ENCODE data around the gene KSR2. TPM values are rescaled to one million over a fixed set of nuclear protein-coding genes. Genes with fewer than 3 reads are reported as not detected.

The KSR2 gene
- total and polyA plus RNA-seq, 2 of the 13 experiments (the other 11 are each of a cell fraction or from before 2014, with no cell fraction given), result 0.02 TPM; not detected in 1

DNA sequence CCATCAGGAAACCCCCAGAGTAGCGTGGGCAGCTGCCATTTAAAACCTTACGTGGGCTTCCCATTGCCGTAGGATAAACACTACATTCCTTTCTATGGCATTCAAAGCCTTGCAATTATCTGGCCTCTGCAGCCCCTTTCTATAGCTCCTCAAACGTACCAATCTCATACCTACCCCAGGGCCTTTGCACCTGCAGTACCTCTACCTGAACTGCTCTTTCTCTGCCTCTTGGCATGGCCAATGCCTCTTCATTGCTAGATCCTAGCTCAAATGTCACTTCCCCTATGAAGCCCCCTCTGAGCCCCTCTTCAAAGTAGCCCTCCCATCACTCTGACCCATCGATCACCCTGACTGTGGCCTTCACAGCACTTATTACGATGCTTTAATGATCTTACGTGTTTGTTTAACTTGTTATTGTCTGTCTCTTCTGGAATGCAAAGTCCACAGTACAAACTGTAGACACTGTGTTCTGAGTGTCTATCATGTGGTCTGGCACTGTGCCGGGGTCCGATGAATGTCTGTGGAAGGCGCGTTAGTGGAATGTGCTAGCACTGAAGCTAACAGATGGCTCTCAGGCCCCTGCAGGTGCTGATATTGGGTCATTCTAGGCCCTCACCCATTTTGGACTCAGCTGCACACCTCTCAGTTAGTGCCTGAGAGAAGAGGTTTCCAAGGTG, 450.1 kb downstream of the KSR2 start (continued):
- TF ChIP-seq ZNF850 (CRISPR knock-in tag; conservative IDR thresholded peaks at IDR 0.05), result no peak
- TF ChIP-seq, protein P1, sequence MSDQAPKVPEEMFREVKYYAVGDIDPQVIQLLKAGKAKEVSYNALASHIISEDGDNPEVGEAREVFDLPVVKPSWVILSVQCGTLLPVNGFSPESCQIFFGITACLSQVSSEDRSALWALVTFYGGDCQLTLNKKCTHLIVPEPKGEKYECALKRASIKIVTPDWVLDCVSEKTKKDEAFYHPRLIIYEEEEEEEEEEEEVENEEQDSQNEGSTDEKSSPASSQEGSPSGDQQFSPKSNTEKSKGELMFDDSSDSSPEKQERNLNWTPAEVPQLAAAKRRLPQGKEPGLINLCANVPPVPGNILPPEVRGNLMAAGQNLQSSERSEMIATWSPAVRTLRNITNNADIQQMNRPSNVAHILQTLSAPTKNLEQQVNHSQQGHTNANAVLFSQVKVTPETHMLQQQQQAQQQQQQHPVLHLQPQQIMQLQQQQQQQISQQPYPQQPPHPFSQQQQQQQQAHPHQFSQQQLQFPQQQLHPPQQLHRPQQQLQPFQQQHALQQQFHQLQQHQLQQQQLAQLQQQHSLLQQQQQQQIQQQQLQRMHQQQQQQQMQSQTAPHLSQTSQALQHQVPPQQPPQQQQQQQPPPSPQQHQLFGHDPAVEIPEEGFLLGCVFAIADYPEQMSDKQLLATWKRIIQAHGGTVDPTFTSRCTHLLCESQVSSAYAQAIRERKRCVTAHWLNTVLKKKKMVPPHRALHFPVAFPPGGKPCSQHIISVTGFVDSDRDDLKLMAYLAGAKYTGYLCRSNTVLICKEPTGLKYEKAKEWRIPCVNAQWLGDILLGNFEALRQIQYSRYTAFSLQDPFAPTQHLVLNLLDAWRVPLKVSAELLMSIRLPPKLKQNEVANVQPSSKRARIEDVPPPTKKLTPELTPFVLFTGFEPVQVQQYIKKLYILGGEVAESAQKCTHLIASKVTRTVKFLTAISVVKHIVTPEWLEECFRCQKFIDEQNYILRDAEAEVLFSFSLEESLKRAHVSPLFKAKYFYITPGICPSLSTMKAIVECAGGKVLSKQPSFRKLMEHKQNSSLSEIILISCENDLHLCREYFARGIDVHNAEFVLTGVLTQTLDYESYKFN (CRISPR knock-in tag; conservative IDR thresholded peaks at IDR 0.05), result peak; percentile 80
- no peak for TF ChIP-seq ZNF33A (CRISPR knock-in tag; IDR thresholded peaks at IDR 0.05; ENCODE audit: borderline replicate concordance)
- peak; percentile 46; the same call in 1 of the 2 replicates for TF ChIP-seq MIER3 (CRISPR knock-in tag; IDR thresholded peaks at IDR 0.05; ENCODE audit: borderline replicate concordance)
- TF ChIP-seq, protein P2, sequence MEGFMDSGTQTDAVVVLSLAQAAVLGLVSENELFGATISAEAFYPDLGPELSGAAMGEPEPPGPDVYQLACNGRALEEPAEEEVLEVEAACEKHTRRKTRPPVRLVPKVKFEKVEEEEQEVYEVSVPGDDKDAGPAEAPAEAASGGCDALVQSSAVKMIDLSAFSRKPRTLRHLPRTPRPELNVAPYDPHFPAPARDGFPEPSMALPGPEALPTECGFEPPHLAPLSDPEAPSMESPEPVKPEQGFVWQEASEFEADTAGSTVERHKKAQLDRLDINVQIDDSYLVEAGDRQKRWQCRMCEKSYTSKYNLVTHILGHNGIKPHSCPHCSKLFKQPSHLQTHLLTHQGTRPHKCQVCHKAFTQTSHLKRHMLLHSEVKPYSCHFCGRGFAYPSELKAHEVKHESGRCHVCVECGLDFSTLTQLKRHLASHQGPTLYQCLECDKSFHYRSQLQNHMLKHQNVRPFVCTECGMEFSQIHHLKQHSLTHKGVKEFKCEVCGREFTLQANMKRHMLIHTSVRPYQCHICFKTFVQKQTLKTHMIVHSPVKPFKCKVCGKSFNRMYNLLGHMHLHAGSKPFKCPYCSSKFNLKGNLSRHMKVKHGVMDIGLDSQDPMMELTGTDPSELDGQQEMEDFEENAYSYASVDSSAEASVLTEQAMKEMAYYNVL (CRISPR knock-in tag; IDR thresholded peaks at IDR 0.05; ENCODE audit: borderline replicate concordance), result no peak
- TF ChIP-seq ZNF839 (CRISPR knock-in tag; IDR thresholded peaks at IDR 0.05; ENCODE audit: borderline replicate concordance), result no peak
- TF ChIP-seq TFE3 (CRISPR knock-in tag; IDR thresholded peaks at IDR 0.05), result peak; percentile 90
- TF ChIP-seq ZIK1 (CRISPR knock-in tag; IDR thresholded peaks at IDR 0.05; ENCODE audit: borderline replicate concordance, low read depth), result no peak
- TF ChIP-seq SP140L (CRISPR knock-in tag; IDR thresholded peaks at IDR 0.05; ENCODE audit: borderline replicate concordance), result no peak
- no peak for TF ChIP-seq PCBP2 (optimal IDR thresholded peaks at IDR 0.05; ENCODE audit: low read depth, low read length, poor library complexity, severe bottlenecking)
- TF ChIP-seq CC2D1A (CRISPR knock-in tag; IDR thresholded peaks at IDR 0.05), result no peak
- TF ChIP-seq, protein P3, sequence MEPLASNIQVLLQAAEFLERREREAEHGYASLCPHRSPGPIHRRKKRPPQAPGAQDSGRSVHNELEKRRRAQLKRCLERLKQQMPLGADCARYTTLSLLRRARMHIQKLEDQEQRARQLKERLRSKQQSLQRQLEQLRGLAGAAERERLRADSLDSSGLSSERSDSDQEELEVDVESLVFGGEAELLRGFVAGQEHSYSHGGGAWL (CRISPR knock-in tag; IDR thresholded peaks at IDR 0.05), result no peak
- no peak for TF ChIP-seq ZMYM4 (CRISPR knock-in tag; IDR thresholded peaks at IDR 0.05)
- TF ChIP-seq ZSCAN12 (CRISPR knock-in tag; IDR thresholded peaks at IDR 0.05), result no peak
- no peak for TF ChIP-seq NR3C1 (CRISPR knock-in tag; IDR thresholded peaks at IDR 0.05)
- no peak for TF ChIP-seq ZNF552 (CRISPR knock-in tag; IDR thresholded peaks at IDR 0.05; ENCODE audit: borderline replicate concordance)
- no peak for TF ChIP-seq ZNF432 (CRISPR knock-in tag; IDR thresholded peaks at IDR 0.05; ENCODE audit: borderline replicate concordance)
- TF ChIP-seq, protein P4, sequence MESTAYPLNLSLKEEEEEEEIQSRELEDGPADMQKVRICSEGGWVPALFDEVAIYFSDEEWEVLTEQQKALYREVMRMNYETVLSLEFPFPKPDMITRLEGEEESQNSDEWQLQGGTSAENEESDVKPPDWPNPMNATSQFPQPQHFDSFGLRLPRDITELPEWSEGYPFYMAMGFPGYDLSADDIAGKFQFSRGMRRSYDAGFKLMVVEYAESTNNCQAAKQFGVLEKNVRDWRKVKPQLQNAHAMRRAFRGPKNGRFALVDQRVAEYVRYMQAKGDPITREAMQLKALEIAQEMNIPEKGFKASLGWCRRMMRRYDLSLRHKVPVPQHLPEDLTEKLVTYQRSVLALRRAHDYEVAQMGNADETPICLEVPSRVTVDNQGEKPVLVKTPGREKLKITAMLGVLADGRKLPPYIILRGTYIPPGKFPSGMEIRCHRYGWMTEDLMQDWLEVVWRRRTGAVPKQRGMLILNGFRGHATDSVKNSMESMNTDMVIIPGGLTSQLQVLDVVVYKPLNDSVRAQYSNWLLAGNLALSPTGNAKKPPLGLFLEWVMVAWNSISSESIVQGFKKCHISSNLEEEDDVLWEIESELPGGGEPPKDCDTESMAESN (CRISPR knock-in tag; conservative IDR thresholded peaks at IDR 0.05), result no peak
- TF ChIP-seq ZNF569 (CRISPR knock-in tag; IDR thresholded peaks at IDR 0.05; ENCODE audit: borderline replicate concordance), result no peak
- no peak for TF ChIP-seq RBFOX2 (IDR thresholded peaks at IDR 0.05; ENCODE audit: low read depth, low read length)

All from HepG2 (cell line).